CD4-positive, alpha-beta T cell treated with Interferon gamma for 1 hour (primary cell): ENCODE measurements around the gene CTAGE6.
"Not testable (repeated sequence)": the region's sequence is repeated elsewhere in the genome, so short reads cannot be mapped to it uniquely, and the experiment has no call there.

Experiments
- DNase-seq: peaks from one replicate; pipeline ENCODE4 v3.0.0-alpha.2; 2020

CTAGE6 gene

GRCh38 chr7:143714581-143715454 is 42.7 kb downstream of the CTAGE6 start:
- not testable (repeated sequence) for DNase-seq

- not testable (repeated sequence) for DNase-seq
These were observed 45.1 kb downstream of the CTAGE6 start for GRCh38 chr7:143712381-143712780.

DNA sequence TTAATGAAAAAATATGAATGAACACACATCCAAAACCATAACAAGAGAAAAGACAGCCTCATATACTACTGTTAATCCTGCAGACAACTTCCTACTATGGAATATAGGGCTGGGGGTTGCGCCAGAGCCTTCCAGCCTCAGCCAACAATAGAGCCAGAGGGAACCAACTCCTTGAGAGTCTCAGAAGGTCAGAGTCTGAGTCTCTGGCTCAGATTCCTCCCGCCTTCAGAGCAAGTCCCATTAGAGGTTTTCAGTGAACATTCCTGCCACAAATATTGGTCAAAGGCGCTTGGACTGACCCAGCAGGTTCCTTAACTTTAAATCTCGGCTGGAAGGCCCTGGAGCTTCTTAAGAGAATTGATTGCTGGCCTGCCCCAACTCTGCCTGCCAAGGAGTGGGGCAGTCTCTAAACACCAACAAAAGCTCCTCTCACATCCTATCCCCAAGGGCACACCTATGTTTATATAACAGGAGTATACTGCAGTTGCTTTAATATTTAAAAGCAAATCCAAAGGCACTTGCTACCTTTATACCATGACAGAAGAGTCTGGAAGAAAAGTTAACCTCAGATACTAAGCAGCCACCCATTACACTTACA is 45.7 kb downstream of the CTAGE6 start:
- DNase-seq = not testable (repeated sequence)

DNA sequence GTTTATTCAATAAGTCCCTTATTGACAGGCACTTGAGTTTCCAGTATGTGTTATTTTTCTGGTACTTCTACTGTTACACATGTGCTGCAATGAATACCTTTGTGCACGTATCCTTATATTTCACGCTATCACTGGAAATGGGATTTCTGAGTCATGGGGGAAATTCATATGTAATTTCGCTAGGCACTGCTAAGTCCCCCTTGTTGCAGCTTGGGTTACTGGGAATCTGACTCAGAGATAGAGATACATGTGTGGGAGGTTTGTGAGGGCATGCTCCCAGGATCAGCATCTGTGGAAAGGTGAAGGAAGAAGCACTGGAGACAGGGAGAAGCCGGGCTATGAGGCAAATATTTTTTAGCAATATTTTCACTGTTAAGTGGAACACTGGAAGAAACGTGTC is 47.6 kb downstream of the CTAGE6 start:
- not testable (repeated sequence) for DNase-seq
